Upper lobe of left lung (tissue), 6 donors: ENCODE results near the gene SPATS2. TPM values are rescaled to one million over a fixed set of nuclear protein-coding genes. Genes with fewer than 3 reads are reported as not detected.

ENCODE experiments used
- ATAC-seq, 2 donors: fragments of 200-7000 bp; cut with Tn5 transposase; one replicate each; pipeline ENCODE4 v1.9.1; 2022; ENCODE audit warnings: mild to moderate bottlenecking in 2 of 2, moderate library complexity in 2 of 2; ENCODE audit not compliant: low FRiP score in 2 of 2
- DNase-seq, 2 donors: peaks; one replicate each; pipeline ENCODE4 v3.0.0-alpha.2; 2019 to 2020
- H3K27ac ChIP-seq, 4 donors: fragments of 200-600 bp; sonication (generic); one replicate each; pipeline ENCODE4 v1.5.1; 2016 to 2019
- H3K27me3 ChIP-seq, 4 donors: fragments of 200-600 bp; sonication (generic); one replicate each; pipeline ENCODE4 v1.5.1; 2017 to 2019
- H3K36me3 ChIP-seq, 4 donors: fragments of 200-600 bp; sonication (generic); one replicate each; pipeline ENCODE4 v1.5.1; 2016 to 2019
- H3K4me1 ChIP-seq, 4 donors: fragments of 200-600 bp; sonication (generic); one replicate each; pipeline ENCODE4 v1.5.1; 2018 to 2019
- H3K4me3 ChIP-seq, 4 donors: fragments of 200-600 bp; sonication (generic); one replicate each; pipeline ENCODE4 v1.5.1; 2017 to 2019; ENCODE audit warnings: mild to moderate bottlenecking in 2 of 4, moderate library complexity in 1 of 4
- H3K9me3 ChIP-seq, 4 donors: fragments of 200-600 bp; sonication (generic); one replicate each; pipeline ENCODE4 v1.5.1; 2018 to 2019
- EP300 ChIP-seq, 4 donors: sonication (generic); formaldehyde crosslinking; IDR thresholded peaks; one replicate each; pipeline ENCODE4 v1.5.1; 2017; ENCODE audit warnings: antibody characterized with exemption in 4 of 4, control low read depth in 2 of 4
- POLR2A ChIP-seq, 4 donors: fragments of 450-650 bp; IDR thresholded peaks; one replicate each; pipeline ENCODE4 v1.5.1; 2016 to 2017; ENCODE audit warnings: antibody characterized with exemption in 4 of 4, mild to moderate bottlenecking in 2 of 4
- POLR2AphosphoS5 ChIP-seq, 2 donors: sonication (generic); formaldehyde crosslinking; IDR thresholded peaks; one replicate each; pipeline ENCODE4 v1.5.1; 2017; ENCODE audit warnings: antibody characterized with exemption in 2 of 2
- WGBS, 2 donors: methylation state at CpG; one replicate each; pipeline ENCODE4 v1.1.5; 2017 to 2018; 5-methylcytosine and 5-hydroxymethylcytosine counted together
- total RNA-seq, 6 donors: library from RNA; depleted of rRNA in 4 of 6; stranded (reverse); fragments of >200 nt in 4 of 6; gene quantifications; one replicate each; pipeline versions ENCODE4 v1.1.0 to v1.2.1, GENCODE V29; 2016 to 2021
- TF ChIP-seq, protein P1 (sequence below), 6 experiments: fragments of 450-650 bp in 4 of 6; fragments of 200-600 bp in 2 of 6; sonication (generic) in 2 of 6; IDR thresholded peaks; one replicate each; pipeline ENCODE4 v1.5.1; 2016 to 2019; ENCODE audit warnings: antibody characterized with exemption in 6 of 6
- donor health status: DM: no; HTN: no; CAD: no; lungs with moderate emphysema.
- donor health status: DM: no; HTN: yes; CAD: no; lungs with severe emphysema.

The SPATS2 gene
- total RNA-seq, 6 donors from 2014 or later: 6.2 to 33.5 (median 14.4) TPM

DNA sequence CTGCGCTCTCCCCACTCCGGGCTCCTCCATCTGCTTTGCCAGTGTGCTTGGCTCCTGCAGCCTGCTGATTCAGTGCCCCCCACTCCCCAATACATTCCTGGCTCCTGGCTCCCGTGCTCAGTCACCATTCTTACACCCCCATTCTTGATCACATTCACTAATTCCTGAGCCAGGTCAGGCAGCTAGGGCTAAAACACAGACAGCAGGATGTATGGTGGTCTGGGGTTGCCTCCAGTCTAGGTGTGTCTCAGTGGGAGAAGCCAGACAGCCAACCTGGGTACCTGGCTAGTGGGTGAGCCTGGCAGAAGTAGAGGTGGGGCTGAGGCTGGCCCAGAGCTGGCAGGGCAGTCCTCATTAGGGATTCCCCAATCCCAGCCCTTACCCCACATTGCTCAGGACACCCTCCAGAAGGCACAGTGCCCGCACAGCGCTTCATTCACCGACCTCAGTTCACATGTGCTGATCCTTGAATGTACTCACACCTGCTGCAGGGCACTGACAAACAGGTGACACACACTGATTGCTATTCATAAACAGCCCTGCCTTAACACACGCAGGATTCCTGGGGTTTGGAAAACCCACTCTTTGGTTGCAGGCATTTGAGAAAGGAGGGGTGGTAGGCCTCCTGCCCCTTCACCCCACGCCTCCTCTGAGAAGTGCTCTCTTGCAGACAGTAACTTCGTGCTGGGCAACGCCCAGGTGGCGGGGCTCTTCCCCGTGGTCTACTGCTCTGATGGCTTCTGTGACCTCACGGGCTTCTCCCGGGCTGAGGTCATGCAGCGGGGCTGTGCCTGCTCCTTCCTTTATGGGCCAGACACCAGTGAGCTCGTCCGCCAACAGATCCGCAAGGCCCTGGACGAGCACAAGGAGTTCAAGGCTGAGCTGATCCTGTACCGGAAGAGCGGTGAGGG, 173.2 kb downstream of the SPATS2 start:
- Histone ChIP-seq H3K36me3 (no peaks in the 10 kb centered on the region), H3K27me3 (peaks cover 0 to 29% (median 17%) of the 10 kb centered on the region in 4 donors), H3K9me3 (no peaks in the 10 kb centered on the region), H3K4me1 (peaks cover 23 to 31% (median 25%) of the 10 kb centered on the region in 4 donors), H3K27ac (no peak overlapping the region), H3K4me3 (no peak overlapping the region)
- 80 to 84% methylated on average over 10 to 21 of the region's 21 CpGs for WGBS, 2 donors
- TF ChIP-seq POLR2AphosphoS5 (IDR thresholded peaks at IDR 0.05): no peak
- TF ChIP-seq POLR2A (IDR thresholded peaks at IDR 0.05): no peak
- TF ChIP-seq EP300 (IDR thresholded peaks at IDR 0.05): no peak
- TF ChIP-seq, protein P1, sequence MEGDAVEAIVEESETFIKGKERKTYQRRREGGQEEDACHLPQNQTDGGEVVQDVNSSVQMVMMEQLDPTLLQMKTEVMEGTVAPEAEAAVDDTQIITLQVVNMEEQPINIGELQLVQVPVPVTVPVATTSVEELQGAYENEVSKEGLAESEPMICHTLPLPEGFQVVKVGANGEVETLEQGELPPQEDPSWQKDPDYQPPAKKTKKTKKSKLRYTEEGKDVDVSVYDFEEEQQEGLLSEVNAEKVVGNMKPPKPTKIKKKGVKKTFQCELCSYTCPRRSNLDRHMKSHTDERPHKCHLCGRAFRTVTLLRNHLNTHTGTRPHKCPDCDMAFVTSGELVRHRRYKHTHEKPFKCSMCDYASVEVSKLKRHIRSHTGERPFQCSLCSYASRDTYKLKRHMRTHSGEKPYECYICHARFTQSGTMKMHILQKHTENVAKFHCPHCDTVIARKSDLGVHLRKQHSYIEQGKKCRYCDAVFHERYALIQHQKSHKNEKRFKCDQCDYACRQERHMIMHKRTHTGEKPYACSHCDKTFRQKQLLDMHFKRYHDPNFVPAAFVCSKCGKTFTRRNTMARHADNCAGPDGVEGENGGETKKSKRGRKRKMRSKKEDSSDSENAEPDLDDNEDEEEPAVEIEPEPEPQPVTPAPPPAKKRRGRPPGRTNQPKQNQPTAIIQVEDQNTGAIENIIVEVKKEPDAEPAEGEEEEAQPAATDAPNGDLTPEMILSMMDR (IDR thresholded peaks at IDR 0.05): no peak
- DNase-seq (no peak), ATAC-seq (no peak)

DNA sequence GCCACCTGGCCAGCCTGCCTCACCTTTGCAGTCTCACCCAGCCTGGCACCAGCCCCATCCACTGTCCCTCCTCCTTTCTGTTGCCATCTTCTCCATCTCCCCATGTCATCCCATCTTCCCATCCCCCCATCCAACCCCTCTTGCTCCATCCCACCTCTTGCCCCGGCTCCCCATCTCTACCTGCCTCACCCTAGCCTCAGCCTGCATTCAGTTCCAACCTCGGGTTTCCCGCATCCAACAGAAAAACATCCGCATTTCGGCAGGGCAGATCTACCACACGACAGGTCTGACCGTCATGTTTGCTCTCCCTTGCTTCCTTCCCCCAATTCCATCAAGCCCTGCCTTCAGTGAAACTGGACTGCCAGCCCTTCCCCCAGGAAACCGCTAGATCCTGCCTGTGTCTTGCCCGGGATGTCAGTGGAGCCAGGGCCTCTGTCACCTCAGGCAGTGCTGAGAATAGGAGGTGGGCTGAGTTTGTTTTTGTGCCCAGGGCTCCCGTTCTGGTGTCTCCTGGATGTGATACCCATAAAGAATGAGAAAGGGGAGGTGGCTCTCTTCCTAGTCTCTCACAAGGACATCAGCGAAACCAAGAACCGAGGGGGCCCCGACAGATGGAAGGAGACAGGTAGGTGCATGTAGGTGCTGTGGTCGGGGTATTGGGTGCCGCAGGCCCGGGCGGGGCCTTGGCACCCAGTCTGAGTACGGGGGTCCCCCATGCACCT, 174.0 kb downstream of the SPATS2 start:
- H3K9me3 ChIP-seq: no peaks in the 10 kb centered on the region
- H3K4me3 ChIP-seq: no peak overlapping the region
- H3K27me3 ChIP-seq: peaks cover 0 to 29% (median 17%) of the 10 kb centered on the region in 4 donors
- TF ChIP-seq EP300 (IDR thresholded peaks at IDR 0.05): no peak
- no peak for TF ChIP-seq POLR2A (IDR thresholded peaks at IDR 0.05)
- no peak for TF ChIP-seq POLR2AphosphoS5 (IDR thresholded peaks at IDR 0.05)
- TF ChIP-seq, protein P1 (IDR thresholded peaks at IDR 0.05): no peak
- DNase-seq: no peak
- H3K27ac ChIP-seq: no peak overlapping the region
- ATAC-seq: no peak
- H3K36me3 ChIP-seq: no peaks in the 10 kb centered on the region
- H3K4me1 ChIP-seq: peaks cover 18 to 27% (median 22%) of the 10 kb centered on the region in 4 donors
- 85 to 86% methylated on average over 18 of the region's 18 CpGs for WGBS, 2 donors

DNA sequence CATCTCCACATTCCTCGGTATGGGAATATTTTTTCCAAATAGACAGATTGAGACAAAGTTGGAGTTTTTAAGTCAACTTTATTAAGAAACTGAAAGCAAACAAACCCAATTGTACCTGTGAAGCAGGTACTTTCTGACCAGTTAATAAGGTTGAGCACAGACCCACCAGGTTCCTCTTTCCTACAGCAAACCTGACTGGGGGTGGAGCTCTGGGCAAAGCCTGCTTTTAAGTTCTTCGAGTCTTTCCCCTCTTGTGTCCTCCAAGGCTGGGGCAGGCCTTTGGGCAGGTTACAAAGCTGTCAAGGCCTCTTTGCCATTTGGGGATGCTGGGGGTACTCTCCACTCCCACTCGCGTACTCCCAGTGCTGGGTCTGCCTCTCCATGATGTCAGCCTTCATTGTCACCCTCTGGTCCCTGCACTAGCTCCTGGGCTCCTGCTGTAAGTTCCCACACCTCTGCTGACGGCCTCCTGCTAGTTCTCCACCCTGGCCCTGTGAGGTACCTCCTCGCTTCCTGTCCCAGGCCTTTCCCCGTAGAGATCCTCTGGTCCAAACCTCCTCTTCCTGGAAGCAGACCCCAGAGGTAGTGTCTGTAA, 174.7 kb downstream of the SPATS2 start:
- H3K4me3 ChIP-seq: no peak overlapping the region
- no peak overlapping the region for H3K27ac ChIP-seq
- H3K4me1 ChIP-seq: peaks cover 17 to 27% (median 22%) of the 10 kb centered on the region in 4 donors
- H3K27me3 ChIP-seq: peaks cover 0 to 25% (median 17%) of the 10 kb centered on the region in 4 donors
- H3K36me3 ChIP-seq: no peaks in the 10 kb centered on the region
- ATAC-seq: no peak
- no peaks in the 10 kb centered on the region for H3K9me3 ChIP-seq
- 81 to 84% methylated on average over 7 of the region's 7 CpGs for WGBS, 2 donors
- DNase-seq: no peak
- no peak for TF ChIP-seq POLR2AphosphoS5 (IDR thresholded peaks at IDR 0.05)

DNA sequence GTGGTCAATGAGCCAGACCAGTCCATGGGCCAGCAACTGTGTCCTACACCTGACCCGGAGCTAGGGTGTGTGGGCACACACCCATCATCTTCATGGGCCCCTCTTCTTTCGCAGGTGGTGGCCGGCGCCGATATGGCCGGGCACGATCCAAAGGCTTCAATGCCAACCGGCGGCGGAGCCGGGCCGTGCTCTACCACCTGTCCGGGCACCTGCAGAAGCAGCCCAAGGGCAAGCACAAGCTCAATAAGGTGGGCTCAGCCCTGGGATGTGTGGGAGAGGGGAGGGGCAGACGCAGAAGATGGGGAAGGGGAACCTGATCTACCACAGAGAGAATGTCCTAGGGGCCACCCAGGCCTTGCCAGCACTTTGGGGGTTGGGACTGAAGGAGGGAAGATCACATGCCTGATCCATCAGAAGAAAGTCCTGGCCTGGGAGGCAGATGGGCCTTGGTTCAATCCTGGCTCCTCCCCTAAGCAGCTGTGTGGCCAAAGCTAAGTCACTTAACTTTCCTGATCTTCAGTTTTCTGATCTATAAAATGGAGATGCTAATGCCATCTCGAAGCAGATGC, 175.4 kb downstream of the SPATS2 start:
- H3K9me3 ChIP-seq: no peaks in the 10 kb centered on the region
- H3K4me1 ChIP-seq: peaks cover 12 to 22% (median 18%) of the 10 kb centered on the region in 4 donors
- no peaks in the 10 kb centered on the region for H3K36me3 ChIP-seq
- DNase-seq (peak in 1 of 2 donors; percentile 10), ATAC-seq (no peak)
- H3K27ac ChIP-seq: no peak overlapping the region
- no peak overlapping the region for H3K4me3 ChIP-seq
- TF ChIP-seq, protein P1 (IDR thresholded peaks at IDR 0.05): no peak
- TF ChIP-seq POLR2AphosphoS5 (IDR thresholded peaks at IDR 0.05): no peak
- no peak for TF ChIP-seq POLR2A (IDR thresholded peaks at IDR 0.05)
- no peak for TF ChIP-seq EP300 (IDR thresholded peaks at IDR 0.05)
- WGBS, 2 donors: 92 to 94% methylated on average over 7 to 15 of the region's 15 CpGs
- H3K27me3 ChIP-seq: peaks cover 0 to 21% (median 16%) of the 10 kb centered on the region in 4 donors
